HG02588 (cell line): ENCODE results near the gene FUOM.
"Not testable (repeated sequence)": the region's sequence is repeated elsewhere in the genome, so short reads cannot be mapped to it uniquely, and the experiment has no call there.

ENCODE experiments used
- ATAC-seq: cut with Tn5 transposase; IDR thresholded peaks from one replicate; pipeline ENCODE4 v1.9.1; 2021; ENCODE audit warnings: mild to moderate bottlenecking, moderate library complexity; ENCODE audit not compliant: unreplicated experiment

The FUOM gene

DNA sequence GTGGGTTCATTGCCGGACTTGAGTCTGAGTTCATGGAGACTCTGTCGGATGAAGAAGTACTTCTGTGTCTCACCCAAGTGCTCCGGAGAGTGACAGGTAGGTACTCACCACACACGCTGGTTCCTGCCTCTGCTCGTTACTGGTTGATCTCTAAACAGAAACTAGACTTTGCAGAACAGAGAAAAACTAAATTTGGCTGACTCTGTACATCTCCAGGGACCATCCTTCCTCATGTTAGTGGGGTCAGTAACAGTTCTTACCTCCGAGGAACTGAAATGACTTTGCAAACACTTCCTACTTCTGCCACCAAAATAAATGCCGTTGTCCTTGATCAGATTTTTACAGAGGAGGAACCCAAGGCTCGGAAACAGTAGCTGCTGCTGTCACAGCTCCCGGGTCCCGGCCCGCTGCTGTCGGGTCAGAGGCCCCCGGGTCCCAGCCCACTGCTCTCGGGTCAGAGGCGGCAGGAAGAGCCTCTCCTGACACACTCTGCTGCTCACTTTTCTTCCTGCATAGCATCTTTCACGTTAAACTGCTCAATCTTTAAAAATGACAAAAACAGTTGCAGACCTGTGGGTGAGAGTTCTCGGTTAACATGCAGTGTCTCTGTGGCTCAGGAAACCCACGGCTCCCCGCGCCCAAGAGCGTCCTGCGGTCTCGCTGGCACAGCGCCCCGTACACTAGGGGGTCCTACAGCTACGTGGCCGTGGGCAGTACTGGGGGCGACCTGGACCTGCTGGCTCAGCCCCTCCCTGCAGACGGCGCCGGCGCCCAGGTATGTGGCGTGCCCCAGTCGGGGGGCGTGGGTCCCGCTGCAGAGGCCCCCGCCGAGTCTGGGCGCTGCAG, 31.4 kb upstream of the FUOM start:
- ATAC-seq, result peak; percentile 79

DNA sequence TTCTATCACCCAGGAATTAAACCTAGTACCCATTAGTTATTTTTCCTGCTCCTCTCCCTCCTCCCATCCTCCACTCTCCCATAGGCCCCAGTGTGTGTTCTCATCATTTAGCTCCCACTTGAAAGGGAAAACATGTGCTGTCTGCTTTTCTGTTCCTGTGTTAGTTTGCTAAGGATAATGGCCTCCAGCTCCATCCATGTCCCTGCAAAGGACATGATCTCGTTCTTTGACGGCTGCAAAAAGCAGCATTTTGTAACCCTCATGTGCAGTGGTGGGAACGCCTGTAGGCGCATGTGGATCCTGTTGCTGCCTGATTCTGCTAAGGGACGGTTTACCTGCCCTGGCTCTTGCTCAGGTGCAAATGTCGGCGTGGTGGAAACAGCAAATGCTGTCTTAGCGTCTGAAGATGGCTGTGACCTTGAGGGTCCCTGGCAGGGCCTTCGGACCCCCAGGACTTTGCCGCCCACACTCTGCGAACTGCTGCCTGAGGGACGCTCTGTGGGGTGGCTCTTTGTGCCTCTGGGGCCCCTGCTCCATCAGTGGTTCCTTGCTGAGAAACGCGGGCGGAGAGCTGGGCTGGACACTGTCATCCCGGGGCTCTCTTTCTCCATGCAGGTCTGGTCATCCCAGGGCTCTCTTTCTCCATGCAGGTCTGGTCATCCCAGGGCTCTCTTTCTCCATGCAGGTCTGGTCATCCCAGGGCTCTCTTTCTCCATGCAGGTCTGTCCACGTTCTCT, 30.6 kb upstream of the FUOM start:
- ATAC-seq, result no peak

DNA sequence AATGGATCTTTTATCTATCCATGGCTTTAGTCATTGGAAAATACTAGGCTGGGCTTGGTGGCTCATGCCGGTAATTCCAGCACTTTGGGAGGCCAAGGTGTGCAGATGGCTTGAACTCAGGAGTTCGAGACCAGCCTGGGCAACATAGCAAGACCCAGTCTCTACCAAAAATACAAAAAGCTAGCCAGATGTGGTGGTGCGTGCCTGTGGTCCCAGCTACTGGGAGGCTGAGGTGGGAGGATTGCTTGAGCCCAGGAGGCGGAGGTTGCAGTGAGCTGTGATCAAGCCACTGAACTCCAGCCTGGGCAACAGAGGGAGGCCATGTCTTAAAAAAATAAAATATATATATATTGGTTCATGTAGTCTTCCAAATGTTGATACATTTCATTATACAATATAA, 29.1 kb upstream of the FUOM start:
- ATAC-seq, result not testable (repeated sequence)

DNA sequence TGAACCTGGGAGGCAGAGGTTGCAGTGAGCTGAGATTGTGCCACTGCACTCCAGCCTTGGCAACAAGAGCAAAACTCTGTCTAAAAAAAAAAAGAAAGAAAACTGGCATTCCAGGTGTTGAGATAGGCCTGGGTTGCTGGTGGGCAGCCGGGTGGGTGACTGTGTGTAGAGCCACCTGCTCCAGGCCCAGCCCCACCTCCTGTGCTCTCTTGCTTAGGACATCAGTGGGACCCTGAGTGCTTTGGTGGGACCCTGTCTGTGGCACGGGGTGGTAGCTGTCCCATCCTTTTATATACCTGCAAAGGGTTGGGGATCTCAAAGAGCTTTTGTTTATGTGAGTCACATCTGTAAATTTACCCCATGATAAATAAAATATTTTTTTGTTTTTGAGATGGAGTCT, 27.4 kb upstream of the FUOM start:
- no peak for ATAC-seq

DNA sequence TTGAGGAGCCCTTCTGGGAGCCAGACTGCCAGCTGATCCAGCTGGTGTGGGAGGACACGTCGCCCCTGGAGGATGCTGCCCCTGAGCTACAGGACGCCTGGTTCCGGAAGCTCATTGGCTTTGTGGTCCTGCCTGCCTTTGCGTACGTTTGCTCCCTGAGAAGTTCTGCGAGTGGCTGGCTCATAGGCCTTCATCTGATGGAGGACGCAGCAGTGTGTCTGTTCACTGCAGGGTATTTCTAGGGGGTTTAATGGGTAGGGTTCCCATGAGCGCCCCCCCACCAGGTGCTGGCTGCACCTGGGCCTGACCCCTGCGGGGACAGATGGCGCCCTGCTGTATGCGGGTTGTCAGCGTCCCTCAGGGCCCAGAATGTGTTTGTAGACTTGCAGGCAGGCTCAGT, 26.3 kb upstream of the FUOM start:
- no peak for ATAC-seq

DNA sequence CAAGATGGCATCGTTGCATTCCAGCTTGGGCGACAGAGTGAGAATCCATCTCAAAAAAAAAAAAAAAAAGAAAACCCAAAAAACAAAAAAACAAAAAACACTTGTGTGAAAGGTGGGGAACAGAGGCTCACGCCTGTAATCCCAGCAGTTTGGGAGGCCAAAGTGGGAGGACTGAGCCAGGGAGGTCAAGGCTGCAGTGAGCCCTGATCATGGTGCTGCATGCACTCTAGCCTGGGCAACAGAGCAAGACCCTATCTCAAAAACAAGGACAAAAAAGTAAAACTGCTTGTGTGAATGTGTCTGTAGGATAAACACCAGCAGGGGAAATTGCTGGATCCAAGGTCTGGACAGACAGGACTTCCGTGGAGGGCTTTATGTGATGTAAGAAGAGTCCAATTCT, 25.7 kb upstream of the FUOM start:
- no peak for ATAC-seq

DNA sequence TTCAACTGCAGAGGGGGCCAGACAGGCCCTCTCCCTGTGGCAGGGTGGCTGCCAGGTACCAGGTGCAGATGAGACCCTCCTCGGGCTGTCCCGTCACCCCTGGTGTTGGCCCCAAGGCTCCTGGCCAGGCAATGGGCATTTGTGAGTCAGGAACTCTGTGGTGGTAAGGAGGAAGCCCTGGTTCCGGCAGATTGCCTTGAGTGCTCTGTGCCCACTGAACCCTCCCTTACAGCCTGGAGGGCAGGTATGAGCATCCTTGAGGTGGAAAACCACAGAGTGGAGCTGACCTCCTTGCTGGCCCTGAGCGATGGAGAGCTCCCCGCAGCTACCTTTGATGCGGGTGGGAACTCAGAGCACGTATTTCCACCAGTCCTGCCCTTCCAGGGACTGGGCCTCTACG, 23.2 kb upstream of the FUOM start:
- ATAC-seq, result no peak

DNA sequence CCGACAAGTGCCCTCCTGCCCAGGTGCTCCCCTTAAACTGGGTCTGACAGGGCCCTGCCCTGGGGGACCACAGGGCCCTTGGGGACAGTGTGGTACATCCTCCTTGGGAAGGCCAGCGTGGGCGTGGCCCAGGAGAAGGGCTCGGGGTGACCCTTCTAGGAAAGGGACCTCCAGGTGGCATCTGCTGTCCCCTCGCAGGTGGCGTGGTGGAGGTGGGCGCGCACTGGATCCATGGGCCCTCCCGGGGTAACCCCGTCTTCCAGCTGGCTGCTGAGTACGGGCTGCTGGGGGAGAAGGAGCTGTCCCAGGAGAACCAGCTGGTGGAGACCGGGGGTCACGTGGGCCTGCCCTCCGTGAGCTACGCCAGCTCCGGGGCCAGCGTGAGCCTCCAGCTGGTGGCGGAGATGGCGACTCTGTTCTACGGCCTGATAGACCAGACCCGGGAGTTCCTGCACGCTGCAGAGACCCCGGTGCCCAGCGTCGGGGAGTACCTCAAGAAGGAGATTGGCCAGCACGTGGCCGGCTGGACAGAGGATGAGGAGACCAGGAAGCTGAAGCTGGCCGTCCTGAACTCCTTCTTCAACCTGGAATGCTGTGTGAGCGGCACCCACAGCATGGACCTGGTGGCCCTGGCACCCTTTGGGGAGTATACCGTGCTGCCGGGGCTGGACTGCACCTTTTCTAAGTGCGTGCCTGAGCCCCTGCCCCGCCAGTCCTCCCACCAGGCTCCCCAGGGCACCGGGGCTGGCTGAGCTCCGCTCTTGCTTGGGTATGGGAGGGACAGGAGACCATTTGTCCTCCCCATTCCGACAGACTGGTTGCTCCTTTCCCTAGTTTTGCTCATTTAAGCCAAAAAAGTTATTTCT, 22.2 kb upstream of the FUOM start:
- ATAC-seq, result peak; percentile 1

DNA sequence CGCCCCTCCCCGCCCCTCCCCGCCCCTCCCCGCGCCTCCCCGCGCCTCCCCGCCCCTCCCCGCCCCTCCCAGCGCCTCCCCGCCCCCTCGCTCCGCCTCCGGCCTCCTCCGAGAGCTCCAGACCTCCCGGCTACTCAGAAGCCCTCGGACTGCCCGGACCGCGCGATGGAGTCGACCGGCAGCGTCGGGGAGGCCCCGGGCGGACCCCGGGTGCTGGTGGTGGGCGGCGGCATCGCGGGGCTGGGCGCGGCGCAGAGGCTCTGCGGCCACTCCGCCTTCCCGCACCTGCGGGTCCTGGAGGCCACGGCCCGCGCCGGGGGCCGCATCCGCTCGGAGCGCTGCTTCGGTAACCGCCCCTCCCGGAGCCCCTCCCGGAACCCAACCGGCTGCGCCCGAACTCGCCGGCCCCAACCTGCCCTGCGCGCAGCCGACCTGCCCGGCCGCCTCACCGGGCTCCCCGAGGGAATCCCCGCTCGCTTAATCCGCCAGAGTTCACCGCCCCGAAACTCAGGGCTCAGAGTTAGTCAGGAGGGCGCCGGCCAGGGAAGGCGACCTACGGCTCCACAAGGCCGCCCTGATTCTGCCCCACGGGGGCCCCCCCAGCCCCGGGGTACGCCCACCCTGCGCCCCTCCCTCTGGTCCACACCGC, 21.5 kb upstream of the FUOM start, which contains the start of gene PAOX:
Gene PAOX, plus strand, starts transcription at position 111 of the 649 bp plus-strand sequence. Its CDS starts 55 bp downstream, at position 166.
- ATAC-seq, result peak; percentile 52

DNA sequence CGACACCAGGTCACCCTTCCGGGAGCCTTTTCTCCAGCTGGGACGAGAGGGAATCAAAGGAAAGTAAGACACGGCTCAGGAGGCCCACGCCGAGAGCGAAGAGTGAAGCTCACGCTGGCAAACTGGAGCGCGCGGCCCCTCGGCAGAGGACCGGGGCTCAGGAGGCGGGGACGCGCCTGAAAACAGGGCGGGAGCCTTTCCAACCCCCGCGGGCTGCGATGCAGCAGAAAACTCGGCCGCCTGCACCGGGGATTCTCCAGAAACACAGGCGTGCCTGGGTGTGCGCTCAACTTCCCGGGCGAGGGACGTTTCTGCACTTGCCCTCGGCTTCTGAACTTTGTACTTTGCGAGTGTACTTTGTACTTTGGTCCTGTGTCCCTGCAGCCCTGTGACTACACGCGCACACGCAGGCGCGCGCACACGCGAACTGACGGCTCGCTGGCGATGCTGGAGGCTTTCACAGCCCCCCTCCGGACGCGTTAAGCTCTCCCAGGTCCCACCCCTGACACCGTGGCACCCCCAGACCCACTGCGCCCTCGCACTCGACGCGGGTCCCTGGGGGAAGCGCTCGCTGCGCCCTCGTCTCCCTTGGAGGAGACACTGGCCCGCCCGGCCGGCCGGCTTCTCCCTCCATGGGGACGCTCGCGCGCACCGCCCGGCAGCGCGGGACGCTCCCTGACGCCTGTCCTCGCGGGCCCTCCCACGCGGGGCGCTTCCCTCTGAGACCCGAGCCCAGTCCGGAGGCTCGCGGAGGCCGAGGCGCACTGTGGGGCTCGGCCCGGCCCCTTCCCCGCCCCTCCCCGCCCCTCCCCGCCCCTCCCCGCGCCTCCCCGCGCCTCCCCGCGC, 20.7 kb upstream of the FUOM start:
- ATAC-seq, result peak; percentile 45

DNA sequence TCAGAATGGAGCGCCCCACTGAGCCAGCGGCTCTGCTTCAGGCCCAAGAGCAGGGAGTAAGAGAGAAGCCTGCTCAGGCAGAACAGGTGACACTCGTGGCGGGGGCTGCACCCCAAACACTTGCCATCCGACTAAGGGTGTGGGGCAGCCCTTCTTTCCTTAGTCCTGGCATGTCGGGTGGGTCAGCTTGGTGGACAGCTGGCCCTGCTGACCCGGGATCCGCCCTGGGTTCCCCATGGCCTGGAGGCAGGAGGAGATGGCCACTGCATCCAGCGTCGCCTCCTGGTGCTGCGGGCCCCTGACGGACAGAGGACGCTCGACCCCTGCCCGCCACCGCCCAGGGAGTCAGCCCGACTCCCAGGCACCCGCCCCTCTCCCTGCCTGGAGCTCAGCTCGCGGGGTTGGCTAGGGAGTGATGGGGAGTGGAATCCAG, 20.0 kb upstream of the FUOM start:
- ATAC-seq, result no peak

DNA sequence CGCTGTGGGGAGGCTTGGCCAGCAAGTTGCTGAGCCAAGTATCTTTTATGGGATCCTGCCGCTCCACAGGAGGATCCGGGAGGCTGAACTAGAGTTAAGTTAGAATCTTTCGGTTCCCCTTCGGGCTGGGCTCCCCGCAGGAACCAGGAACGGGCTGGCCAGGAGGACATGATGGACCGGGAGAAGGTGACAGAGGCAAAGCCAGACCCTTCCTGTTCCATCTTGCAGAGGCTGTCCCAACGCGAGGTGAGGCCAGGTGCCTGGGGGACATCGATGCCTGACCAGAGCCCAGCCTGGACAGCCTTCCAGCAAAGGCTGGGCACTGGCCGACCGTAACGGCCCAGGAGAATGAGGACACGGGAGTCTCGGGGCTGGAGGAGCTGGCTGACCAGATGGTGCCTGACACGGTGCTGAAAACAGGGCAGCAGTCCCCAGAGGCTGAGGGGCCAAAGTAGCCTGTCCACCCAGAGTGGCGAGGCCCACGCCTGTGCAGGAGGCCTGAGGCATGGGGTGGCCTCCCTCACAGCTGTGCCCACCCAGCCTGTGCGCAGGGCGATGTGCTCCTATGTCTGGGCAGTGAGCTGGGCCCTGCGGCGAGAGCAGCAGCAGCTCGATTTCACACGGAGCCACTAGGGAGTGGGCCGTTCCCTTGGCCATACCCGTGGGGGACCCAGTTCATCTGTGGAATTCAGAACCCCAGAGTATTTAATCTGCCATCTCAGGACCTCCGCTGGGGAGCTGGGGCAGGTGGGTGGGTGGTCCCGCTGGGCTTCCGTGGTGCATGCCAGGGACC, 19.4 kb upstream of the FUOM start:
- ATAC-seq, result no peak

DNA sequence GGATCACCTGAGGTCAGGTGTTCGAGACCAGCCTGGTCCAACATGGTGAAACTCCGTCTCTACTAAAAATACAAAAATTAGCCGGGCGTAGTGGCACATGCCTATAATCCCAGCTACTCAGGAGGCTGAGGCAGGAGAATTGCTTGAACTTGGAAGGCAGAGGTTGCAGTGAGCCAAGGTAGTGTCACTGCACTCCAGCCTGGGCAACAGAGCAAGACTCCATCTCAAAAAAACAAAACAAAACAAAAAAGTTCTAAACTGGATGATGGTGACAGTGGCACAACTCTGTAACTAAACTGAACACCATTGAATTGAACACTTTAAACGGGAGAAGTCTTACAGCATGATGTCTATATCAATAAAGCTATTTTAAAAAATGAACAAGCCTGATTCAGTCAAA, 18.4 kb upstream of the FUOM start:
- not testable (repeated sequence) for ATAC-seq

DNA sequence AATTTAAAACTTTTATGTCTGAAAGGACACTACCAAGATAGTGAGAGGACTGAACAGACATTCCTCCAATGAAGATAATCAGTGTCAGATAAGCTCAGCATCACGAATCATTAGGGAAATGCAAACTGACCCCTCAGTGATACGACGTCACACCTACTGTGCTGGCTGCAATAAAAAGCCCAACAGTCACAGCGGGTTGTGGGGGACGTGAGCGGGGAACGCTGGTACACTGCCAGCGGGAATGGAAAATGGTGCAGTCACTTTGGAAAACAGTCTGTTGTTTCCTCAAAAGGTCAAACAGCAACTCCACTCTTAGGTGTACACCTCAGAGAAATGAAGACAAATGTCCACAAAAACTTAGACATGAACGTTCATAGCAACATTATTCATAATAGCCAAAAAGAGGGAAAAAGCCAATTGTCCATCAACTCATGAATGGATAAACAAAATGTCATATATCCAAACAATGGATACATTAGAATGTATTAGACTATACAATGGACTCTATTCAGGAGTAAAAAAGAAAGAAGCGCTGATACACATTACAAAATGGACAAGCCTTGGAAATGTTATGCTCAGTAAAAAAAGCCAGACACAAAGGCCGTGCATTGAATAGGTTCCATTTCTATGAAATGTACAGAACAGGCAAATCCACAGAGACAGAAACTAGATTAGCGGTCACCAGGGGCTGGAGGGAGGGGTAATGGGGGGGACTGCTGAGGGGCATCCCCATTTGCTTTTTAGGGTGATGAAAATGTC, 17.7 kb upstream of the FUOM start:
- ATAC-seq, result no peak

DNA sequence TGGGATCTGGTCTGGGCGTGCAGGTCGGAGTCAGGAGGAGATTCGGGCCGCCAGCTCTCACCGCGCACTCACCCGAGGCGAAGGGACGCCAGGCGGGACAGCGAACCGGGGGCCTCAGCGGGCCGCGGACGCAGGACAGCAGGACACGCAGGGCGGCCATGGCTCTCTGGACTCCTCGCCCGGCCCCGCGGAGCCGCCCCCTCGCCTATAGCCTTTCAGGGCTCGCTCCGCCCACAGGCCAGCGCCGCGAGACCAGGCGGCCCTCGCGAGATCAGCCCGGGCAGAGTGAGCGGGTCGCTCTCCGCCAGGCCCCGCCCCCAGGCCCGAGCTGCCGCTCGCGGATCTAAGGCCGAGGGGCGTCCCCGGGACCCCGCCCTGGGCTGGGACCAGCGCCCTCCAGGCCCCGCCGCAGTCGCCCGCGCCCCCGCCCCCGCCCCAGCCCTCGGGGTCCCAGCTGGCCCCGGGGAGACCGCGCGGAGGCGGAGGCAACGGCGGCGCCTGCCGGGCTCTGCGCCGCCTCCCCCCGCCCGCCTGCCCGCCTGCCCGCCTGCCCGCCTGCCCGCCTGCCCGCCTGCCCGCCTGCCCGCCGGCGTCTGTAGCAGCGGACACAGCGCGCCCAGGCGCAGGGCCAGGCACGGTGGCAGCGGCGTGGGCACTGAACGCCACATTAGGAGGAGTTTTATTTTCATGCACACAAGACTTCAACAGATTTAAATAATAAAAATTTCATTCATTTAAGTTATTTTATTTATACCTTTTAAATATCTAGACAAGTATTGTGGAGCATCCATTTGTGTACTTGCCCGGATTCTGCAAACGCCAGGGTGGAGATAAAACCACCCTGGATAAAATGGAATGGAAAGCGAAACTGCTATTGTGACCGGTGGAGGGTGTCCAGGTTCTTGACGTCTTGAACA, 15.6 kb upstream of the FUOM start, which contains the start of gene ECHS1:
Gene ECHS1, minus strand, starts transcription at position 181 of the 917 bp plus-strand sequence. Its CDS starts 21 bp downstream, at position 160.
- peak; percentile 96 for ATAC-seq

DNA sequence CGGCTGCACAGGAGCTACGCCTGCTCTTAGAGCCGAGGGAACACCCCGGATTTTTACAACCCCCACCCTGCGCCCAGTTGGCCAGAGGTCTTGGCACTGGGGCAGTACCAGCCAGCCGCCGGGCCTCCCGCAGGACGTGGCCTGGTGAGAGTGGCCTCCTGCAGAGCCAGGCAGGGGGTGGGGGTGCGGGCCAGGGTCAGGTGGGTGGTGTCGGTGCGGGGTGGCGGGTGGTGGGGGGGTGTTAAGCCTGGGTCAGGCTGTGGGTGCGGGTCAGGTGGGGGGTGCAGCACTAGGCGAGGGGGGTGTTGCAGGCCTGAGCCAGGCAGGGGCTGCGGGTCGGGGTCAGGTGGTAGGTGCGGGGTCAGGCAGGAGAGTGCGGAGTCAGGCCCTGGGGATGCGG, 14.7 kb upstream of the FUOM start:
- no peak for ATAC-seq
